IPS-15b (cell line): ENCODE data around the gene PHKB.

Experiments
- H3K27me3 ChIP-seq: one replicate; pipeline ENCODE4 v1.6.1; 2013; ENCODE audit warnings: low read length; ENCODE audit not compliant: control insufficient read depth, insufficient read depth
- H3K36me3 ChIP-seq: one replicate; pipeline ENCODE4 v1.6.1; 2013; ENCODE audit warnings: low read length; ENCODE audit not compliant: control insufficient read depth, insufficient read depth
- H3K4me1 ChIP-seq: one replicate; pipeline ENCODE4 v1.6.1; 2013; ENCODE audit warnings: mild to moderate bottlenecking, low read length; ENCODE audit not compliant: control insufficient read depth, insufficient read depth
- H3K4me3 ChIP-seq: one replicate; pipeline ENCODE4 v1.5.1; 2013; ENCODE audit warnings: low read depth, low read length
- H3K9ac ChIP-seq: one replicate; pipeline ENCODE4 v1.6.1; 2013; ENCODE audit warnings: low read depth, mild to moderate bottlenecking, low read length
- H3K9me3 ChIP-seq: one replicate; pipeline ENCODE4 v1.6.1; 2013; ENCODE audit warnings: mild to moderate bottlenecking, low read length; ENCODE audit not compliant: control insufficient read depth, insufficient read depth

PHKB gene

DNA sequence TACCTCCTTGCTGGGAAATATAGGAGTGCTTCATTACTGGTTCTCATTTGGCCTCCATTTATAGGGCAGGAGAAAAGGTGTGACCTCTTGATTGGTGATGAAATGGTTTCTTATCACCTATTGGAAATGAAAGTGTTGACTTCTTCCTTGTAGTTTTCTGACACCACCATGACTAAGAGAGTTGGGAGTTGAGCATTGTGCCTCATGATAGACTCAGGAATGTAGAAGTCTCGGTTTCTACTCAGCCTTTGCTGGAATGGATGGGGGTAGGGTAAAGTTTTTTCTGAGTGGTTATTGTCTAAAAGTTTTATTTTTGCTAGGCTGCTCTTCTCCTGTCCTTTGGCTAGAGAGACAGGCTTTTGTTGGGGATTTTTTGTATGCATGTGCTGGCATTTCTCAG, 117.4 kb downstream of the PHKB start:
- Histone ChIP-seq H3K9me3 (no peaks in the 10 kb centered on the region), H3K4me3 (no peak overlapping the region), H3K4me1 (no peaks in the 10 kb centered on the region), H3K36me3 (no peaks in the 10 kb centered on the region), H3K27me3 (no peaks in the 10 kb centered on the region), H3K9ac (no peak overlapping the region)

DNA sequence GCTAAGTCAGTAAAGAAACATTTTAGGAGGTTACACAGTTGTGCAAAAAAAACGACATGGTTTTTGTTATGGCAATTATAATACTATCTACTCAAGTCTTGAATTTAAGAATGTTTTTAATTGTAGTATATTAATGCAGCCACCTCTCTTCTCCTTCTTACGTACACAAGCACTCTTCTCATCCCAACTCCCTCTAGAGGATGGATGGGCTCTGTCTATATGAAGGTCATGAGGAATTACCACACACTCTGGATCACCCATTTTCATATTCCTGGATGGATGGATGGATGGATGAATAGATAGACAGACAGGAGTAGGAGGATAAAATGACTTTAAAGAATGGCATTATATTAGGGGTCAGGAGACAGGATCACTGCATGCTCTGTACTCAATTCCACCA, 120.0 kb downstream of the PHKB start:
- no peak overlapping the region for H3K4me3 ChIP-seq
- H3K9me3 ChIP-seq = no peaks in the 10 kb centered on the region
- H3K4me1 ChIP-seq = peaks cover 6% of the 10 kb centered on the region
- H3K27me3 ChIP-seq = no peaks in the 10 kb centered on the region
- no peaks in the 10 kb centered on the region for H3K36me3 ChIP-seq
- no peak overlapping the region for H3K9ac ChIP-seq

DNA sequence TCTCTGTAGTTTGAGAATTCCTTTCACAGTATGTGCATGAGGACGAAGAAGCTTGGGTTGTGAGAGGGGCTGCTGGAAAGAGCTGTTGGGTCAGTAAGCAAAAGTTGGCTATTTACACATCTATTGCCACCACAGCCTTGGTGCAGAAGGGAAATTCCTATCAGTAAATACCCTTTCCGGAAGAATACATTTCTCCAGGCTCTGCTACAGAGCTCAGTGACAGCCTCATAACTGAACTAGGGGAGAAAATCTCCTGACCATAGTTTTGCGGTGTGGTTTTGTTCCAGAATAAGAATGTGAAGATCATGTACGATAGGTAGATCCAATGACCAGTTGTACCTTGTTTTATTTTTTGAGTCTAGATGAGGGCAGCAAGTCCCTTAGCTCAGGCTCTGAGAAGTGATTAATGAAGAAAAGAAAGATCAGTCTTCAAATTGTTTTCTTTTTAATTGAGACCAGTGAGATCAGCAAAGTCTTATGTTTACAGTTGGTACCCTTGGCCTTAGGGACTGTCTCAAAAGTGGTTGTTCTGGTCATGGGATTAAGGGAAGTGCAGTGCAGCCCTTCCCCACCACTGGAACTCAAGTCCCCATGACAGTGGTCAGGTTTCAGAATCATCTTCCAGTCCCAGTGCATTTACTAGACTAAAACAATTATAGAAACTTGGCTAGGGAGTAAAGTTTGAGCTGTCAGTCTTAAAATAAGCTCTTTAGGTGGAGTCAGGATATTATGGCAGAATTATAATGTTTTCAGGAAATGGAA, 123.5 kb downstream of the PHKB start:
- Histone ChIP-seq H3K9me3 (no peaks in the 10 kb centered on the region), H3K9ac (no peak overlapping the region), H3K36me3 (no peaks in the 10 kb centered on the region), H3K4me1 (peaks cover 6% of the 10 kb centered on the region), H3K4me3 (no peak overlapping the region), H3K27me3 (no peaks in the 10 kb centered on the region)

DNA sequence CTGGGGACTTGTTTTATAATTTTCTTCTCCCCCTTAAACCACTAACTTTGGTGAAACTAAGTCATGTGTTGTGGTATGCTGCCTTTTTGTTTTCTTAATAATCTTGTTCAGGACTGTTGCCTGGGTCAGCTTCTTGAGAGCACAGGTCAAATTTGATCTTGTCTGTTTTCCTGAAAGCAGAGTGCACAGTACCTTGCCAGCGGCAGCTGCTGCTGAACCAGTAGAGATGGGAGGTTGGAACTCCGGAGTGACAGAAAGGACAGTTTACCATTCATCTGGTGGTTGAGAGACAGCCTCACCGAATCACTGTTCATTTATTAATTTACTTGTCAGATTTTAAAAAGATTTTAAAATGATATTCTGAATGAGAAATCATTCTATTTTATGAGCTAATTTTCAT, 125.0 kb downstream of the PHKB start:
- H3K9me3 ChIP-seq = no peaks in the 10 kb centered on the region
- no peak overlapping the region for H3K9ac ChIP-seq
- no peak overlapping the region for H3K4me3 ChIP-seq
- peaks cover 6% of the 10 kb centered on the region for H3K4me1 ChIP-seq
- no peaks in the 10 kb centered on the region for H3K27me3 ChIP-seq
- peaks cover 2% of the 10 kb centered on the region for H3K36me3 ChIP-seq

DNA sequence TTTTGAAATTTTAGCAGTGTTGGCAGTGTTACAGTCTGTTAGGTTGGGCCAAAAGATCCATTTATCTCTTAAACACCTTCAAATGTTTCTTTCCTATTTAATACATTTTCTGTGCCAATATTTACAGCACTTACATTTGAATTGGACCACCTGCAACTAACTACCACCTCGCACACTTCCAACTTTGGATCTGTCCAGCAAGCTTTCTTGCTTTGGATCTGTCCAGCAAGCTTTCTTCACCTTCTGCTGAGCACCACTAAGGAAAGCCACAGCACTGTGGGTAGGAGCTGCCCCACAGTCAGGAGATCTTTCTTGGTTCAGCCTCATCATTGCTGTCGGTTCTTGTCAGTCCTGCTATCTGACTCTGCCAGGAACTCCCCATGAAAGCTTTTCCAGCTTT, 129.3 kb downstream of the PHKB start:
- peaks cover 2% of the 10 kb centered on the region for H3K36me3 ChIP-seq
- no peak overlapping the region for H3K4me3 ChIP-seq
- no peaks in the 10 kb centered on the region for H3K27me3 ChIP-seq
- no peaks in the 10 kb centered on the region for H3K4me1 ChIP-seq
- no peak overlapping the region for H3K9ac ChIP-seq
- H3K9me3 ChIP-seq = no peaks in the 10 kb centered on the region

DNA sequence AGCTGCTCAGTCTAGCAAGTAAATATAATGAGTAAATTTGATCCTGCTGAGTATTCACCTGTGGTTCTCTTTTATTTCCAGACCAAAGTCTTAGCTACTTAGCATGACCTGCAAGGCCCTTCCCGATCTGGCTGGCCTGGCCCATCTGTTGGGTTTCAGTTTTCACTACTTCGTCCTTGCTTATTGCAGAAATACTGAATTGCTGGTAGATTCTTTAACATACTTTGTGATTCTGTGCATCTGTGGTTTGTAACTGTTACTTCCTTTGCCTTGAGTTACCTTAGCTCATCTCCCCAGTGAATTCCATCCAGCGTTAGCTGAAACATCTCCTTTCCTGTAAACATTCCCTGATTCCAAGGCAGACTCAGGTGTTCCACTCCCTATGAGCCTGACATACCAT, 131.1 kb downstream of the PHKB start:
- H3K36me3 ChIP-seq = peaks cover 2% of the 10 kb centered on the region
- no peaks in the 10 kb centered on the region for H3K4me1 ChIP-seq
- H3K9ac ChIP-seq = no peak overlapping the region
- H3K9me3 ChIP-seq = no peaks in the 10 kb centered on the region
- H3K4me3 ChIP-seq = no peak overlapping the region
- H3K27me3 ChIP-seq = no peaks in the 10 kb centered on the region

DNA sequence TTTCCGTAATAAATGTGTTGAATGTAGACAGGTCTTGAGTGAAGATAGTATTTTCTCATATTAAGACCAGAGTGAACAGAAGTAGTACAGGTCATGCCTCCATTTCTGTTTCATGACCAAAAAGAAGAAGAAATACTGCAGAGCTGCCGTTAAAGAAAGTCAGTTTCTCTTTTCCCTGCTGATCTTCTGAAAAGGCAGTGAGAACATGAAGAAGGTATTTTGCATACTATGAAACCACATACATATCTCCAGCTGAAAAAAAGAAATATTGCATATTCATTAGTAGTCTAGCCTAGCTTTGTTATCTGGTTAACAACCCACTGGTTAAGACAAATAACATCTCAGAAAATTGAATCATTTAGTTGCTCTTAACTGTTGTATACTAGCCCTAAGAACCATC, 138.4 kb downstream of the PHKB start:
- Histone ChIP-seq H3K9me3 (no peaks in the 10 kb centered on the region), H3K27me3 (no peaks in the 10 kb centered on the region), H3K4me1 (no peaks in the 10 kb centered on the region), H3K4me3 (no peak overlapping the region), H3K9ac (no peak overlapping the region), H3K36me3 (no peaks in the 10 kb centered on the region)

- Histone ChIP-seq H3K4me1 (no peaks in the 10 kb centered on the region), H3K27me3 (no peaks in the 10 kb centered on the region), H3K9ac (no peak overlapping the region), H3K9me3 (no peaks in the 10 kb centered on the region), H3K36me3 (no peaks in the 10 kb centered on the region), H3K4me3 (no peak overlapping the region)
These were observed 139.2 kb downstream of the PHKB start for GRCh38 chr16:47600376-47600775.

DNA sequence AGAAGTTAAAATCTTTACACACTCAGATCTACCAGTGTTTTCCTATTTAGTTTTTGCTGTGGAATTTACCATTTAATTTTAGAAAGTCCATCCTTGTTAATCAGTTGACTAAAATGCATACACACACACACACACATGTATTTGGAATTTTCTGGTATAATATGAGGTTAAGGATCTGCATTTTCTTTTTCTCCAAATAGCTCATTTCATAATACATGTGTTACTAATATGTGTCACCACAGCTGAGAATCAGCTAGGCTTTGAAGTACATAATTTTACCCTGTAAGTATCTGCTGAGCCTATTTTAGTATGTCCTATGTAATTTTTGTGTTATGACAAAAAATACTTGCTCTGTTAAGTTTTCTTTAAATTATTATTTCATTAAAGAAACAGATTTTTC, 143.2 kb downstream of the PHKB start:
- Histone ChIP-seq H3K9ac (no peak overlapping the region), H3K4me3 (no peak overlapping the region), H3K4me1 (no peaks in the 10 kb centered on the region), H3K27me3 (no peaks in the 10 kb centered on the region), H3K36me3 (no peaks in the 10 kb centered on the region), H3K9me3 (no peaks in the 10 kb centered on the region)

DNA sequence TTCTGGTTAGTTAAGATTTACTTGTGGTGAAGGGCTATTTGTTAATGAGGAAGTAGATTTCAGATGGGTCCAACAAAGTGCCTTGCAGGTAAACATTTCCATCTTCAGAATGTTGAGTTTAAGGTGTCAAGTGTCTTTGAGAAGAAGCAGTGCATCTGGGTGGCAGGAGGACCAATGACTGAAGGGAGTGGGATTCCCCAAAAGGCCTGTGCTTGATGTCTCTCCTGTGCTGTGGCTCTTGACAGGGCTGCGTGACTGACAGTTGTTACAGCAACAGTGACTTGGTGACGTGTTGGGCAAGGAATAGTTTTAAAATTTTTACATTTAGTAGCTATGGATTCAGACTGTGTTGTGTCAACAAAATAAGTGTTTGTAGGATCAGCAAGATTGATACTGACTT, 149.9 kb downstream of the PHKB start:
- Histone ChIP-seq H3K4me3 (no peak overlapping the region), H3K9ac (no peak overlapping the region), H3K27me3 (no peaks in the 10 kb centered on the region), H3K36me3 (no peaks in the 10 kb centered on the region), H3K9me3 (no peaks in the 10 kb centered on the region), H3K4me1 (no peaks in the 10 kb centered on the region)

GRCh38 chr16:47611848-47612493, 150.8 kb downstream of the PHKB start:
- Histone ChIP-seq H3K4me3 (no peak overlapping the region), H3K36me3 (no peaks in the 10 kb centered on the region), H3K27me3 (no peaks in the 10 kb centered on the region), H3K4me1 (no peaks in the 10 kb centered on the region), H3K9me3 (no peaks in the 10 kb centered on the region), H3K9ac (no peak overlapping the region)

- Histone ChIP-seq H3K36me3 (no peaks in the 10 kb centered on the region), H3K4me3 (no peak overlapping the region), H3K27me3 (no peaks in the 10 kb centered on the region), H3K4me1 (no peaks in the 10 kb centered on the region), H3K9me3 (no peaks in the 10 kb centered on the region), H3K9ac (no peak overlapping the region)
These were observed 151.6 kb downstream of the PHKB start for GRCh38 chr16:47612711-47613110.
